Lung microvascular endothelial cell (primary cell): Measurements from ENCODE around the gene C11orf91. TPM values are rescaled to one million over a fixed set of nuclear protein-coding genes. Genes with fewer than 3 reads are reported as not detected.

Experiments
- DNase-seq, 2 donors: peaks; one replicate each; pipeline versions ENCODE4 v3.0.0 to v3.0.0-alpha.2; 2010; ENCODE audit warnings: low read depth in 2 of 2
- total RNA-seq: library from RNA; depleted of rRNA; stranded (reverse); fragments of >200 nt; gene quantifications from 2 replicates; pipeline ENCODE4 v1.2.1, GENCODE V29; 2014

C11orf91 gene
- total RNA-seq, 1 donor from 2014 or later = not detected

GRCh38 chr11:33721984-33722383, 21.4 kb upstream of the C11orf91 start:
- DNase-seq = no peak

- peak; percentile 42 to 91 for DNase-seq
Observed at GRCh38 chr11:33721426-33721825, 20.8 kb upstream of the C11orf91 start.

GRCh38 chr11:33719587-33719986, 19.0 kb upstream of the C11orf91 start:
- no peak for DNase-seq

GRCh38 chr11:33718440-33718839, 17.8 kb upstream of the C11orf91 start:
- no peak for DNase-seq

- DNase-seq = peak; percentile 58 to 64
Observed at GRCh38 chr11:33716243-33716642, 15.6 kb upstream of the C11orf91 start.

- DNase-seq = no peak
Observed at GRCh38 chr11:33713856-33714398, 13.3 kb upstream of the C11orf91 start.

- DNase-seq = no peak
Observed at GRCh38 chr11:33713151-33713855, 12.7 kb upstream of the C11orf91 start.

- no peak for DNase-seq
Observed at GRCh38 chr11:33712436-33712835, 11.8 kb upstream of the C11orf91 start.

GRCh38 chr11:33709466-33709865, 8.8 kb upstream of the C11orf91 start:
- DNase-seq = no peak

GRCh38 chr11:33708985-33709384, 8.4 kb upstream of the C11orf91 start:
- no peak for DNase-seq

- peak; percentile 43 to 50 for DNase-seq
Observed at GRCh38 chr11:33707831-33708230, 7.2 kb upstream of the C11orf91 start.

- DNase-seq = peak; percentile 34 to 52
Observed at GRCh38 chr11:33706966-33707365, 6.3 kb upstream of the C11orf91 start.

GRCh38 chr11:33706546-33706945, 5.9 kb upstream of the C11orf91 start:
- DNase-seq = peak; percentile 43 to 62

GRCh38 chr11:33704240-33705002, 3.8 kb upstream of the C11orf91 start:
- peak; percentile 49 to 54 for DNase-seq

GRCh38 chr11:33703788-33704187, 3.2 kb upstream of the C11orf91 start:
- peak; percentile 69 to 83 for DNase-seq

GRCh38 chr11:33703234-33703633, 2.6 kb upstream of the C11orf91 start:
- peak; percentile 35 to 49 for DNase-seq

GRCh38 chr11:33701302-33702230, 940 bp upstream of the C11orf91 start:
- DNase-seq = peak; percentile 78 to 96

- DNase-seq = peak in 1 of 2 donors; percentile 40
Observed at GRCh38 chr11:33700063-33700501, 544 bp downstream of the C11orf91 start.

- DNase-seq = peak in 1 of 2 donors; percentile 27
Observed at GRCh38 chr11:33699515-33700062, 1.0 kb downstream of the C11orf91 start.

- DNase-seq = peak in 1 of 2 donors; percentile 15
Observed at GRCh38 chr11:33698921-33699320, 1.7 kb downstream of the C11orf91 start.

- DNase-seq = peak in 1 of 2 donors; percentile 36
Observed at GRCh38 chr11:33697997-33698396, 2.6 kb downstream of the C11orf91 start.
